Hematopoietic multipotent progenitor cell treated with erythropoietin and hydrocortisone succinate and interleukin-3 and kit ligand, for 8 days (in vitro differentiated cells): ENCODE data around the gene ACSM5.
A peak's percentile ranks its signal among the peaks of the same experiment; 100 is the strongest.

Experiments
- DNase-seq: peaks from one replicate; pipeline ENCODE4 v3.0.0-alpha.2; 2015

The ACSM5 gene

DNA sequence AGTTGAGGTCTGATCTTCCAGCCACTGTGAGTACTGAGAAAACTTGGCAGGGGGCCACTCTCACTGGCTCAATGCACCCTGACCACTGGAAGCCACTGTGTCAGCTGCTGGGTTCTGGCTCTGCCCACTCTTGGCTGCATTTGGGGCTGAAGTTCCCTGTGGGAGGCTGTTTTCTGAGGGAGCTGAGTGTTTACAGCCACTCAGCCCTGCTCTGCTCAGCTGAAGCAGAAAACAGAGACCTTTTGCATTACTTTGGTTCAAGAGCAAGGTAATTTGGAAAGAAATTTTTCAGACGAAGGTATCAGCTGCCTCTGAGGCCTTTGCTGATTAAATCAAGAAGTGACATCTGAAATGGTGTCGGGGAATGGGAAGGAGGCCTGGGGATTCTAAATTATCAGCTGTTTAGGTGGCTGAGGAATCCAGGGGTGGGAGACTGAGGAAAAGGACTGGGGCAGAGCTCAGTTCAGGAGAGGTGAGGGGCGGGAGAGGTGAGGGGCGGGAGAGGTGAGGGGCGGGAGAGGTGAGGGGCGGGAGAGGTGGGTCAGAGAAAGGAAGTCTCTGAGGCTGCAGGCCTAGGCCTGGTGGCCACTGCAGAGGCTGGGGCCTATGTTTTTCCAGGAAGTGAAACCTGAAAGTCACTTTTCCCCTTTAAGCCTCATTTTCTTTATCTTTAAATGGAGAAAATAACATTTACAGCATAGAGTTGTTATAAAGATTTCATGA, at the start of gene ACSM5:
ACSM5 (plus strand) TSS at position 137 of the 723 bp plus-strand sequence. CDS start 1,951 bp downstream, outside the sequence.
- DNase-seq: no peak

GRCh38 chr16:20359997-20360396, 49.3 kb upstream of the ACSM5 start:
- DNase-seq: peak; percentile 17

- no peak for DNase-seq
Measured at GRCh38 chr16:20363191-20363590, 46.1 kb upstream of the ACSM5 start.

DNA sequence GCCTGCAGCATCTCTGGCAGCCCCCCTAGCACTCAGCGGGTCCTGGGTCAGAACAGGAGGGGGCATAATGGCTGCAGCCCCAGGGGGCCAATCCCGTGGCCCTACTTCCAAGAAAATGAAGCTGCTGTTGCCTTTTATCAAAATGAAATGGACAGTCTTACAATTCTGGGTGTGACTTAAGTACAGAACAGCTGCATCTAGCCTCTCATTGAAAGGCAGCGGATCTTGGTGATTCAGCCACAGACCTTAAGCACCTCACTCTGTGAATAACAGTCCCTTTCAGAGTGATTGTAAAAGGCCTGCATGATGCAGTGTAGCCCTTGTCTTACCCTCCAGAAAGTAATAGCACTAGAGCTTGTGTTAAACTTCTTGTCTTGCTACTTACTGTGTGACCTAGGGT, 45.3 kb upstream of the ACSM5 start:
- DNase-seq: no peak

DNA sequence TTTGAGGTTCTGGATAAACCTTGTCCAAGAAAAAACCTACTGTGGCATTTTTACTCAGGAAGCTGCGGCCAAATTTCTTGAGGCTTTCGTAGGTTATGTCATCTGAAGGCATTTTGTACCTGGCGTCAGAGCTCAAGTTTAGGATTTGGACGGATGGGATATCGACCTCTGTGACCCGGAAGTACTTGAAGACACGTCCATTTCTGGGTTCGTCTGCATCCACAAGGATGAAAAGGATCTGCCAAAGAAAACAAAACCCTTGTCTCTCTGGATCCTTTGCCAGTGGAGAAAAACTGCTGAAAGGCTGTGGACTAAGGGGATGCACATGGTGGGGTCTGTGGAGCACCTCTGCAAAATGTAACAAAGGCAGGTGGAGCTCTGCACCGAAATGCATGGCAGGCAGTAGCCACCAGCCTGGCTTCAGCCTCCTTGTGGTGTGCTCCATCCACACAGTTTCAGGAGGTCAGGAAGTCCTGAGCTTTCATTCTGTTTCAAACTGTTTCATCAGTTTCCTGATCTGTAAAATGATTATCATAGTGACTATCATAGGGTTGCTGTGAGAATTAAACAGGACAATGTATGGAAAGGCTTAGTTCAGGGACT, 39.8 kb upstream of the ACSM5 start:
- DNase-seq: no peak

- DNase-seq: no peak
Measured at GRCh38 chr16:20372701-20373100, 36.6 kb upstream of the ACSM5 start.

DNA sequence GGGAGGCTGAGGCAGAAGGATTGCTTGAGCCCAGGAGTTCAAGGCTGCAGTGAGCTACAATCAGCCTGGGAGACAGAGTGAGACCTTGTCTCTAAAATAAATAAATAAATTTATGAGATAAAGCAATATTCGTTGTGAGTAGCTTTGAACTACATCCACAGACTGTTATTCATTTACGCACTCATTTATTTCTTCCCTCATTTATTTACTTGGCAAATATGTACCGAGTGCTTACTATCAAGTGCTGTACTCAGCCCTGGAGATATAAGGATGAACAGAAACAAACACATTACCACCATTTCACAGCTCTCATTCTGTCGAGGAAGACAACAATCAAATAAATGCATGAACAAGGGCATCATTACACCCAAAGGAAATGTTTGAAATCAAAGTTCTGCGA, 32.2 kb upstream of the ACSM5 start:
- DNase-seq: no peak

GRCh38 chr16:20380782-20381181, 28.6 kb upstream of the ACSM5 start:
- DNase-seq: no peak

DNA sequence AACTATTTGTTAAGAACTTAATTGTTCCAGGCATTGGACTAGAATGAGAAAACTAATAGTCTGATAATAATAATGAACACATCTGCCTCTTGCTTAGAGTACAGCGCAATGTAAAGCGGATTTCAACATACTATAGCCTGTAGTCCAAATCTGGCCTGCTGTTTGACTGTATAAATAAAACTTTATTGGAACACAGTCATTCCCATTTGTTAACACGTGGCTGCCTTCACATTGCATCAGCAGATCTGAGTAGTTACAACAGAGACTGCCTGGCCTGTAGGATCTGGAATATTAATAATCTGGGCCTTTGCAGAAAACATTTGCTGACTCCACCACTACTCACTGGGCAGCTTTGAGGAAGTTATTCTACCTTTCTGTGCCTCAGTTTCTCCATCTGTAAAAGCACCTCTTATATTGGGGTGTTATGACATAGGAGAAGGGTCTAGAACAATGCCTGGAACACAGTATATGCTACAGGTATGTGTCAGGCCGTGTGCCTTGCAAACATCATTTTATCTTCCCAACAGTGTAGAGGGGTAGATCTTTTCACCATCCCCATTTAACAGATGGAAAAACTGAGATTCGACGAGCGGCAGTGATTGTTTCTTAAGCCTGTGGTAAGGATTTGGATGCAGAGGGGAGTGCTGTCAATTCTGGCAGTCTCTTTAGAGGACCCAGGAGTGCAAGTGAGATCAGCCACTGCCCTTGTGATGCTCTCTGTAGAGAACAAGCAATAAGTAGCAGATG, 27.0 kb upstream of the ACSM5 start:
- no peak for DNase-seq

DNA sequence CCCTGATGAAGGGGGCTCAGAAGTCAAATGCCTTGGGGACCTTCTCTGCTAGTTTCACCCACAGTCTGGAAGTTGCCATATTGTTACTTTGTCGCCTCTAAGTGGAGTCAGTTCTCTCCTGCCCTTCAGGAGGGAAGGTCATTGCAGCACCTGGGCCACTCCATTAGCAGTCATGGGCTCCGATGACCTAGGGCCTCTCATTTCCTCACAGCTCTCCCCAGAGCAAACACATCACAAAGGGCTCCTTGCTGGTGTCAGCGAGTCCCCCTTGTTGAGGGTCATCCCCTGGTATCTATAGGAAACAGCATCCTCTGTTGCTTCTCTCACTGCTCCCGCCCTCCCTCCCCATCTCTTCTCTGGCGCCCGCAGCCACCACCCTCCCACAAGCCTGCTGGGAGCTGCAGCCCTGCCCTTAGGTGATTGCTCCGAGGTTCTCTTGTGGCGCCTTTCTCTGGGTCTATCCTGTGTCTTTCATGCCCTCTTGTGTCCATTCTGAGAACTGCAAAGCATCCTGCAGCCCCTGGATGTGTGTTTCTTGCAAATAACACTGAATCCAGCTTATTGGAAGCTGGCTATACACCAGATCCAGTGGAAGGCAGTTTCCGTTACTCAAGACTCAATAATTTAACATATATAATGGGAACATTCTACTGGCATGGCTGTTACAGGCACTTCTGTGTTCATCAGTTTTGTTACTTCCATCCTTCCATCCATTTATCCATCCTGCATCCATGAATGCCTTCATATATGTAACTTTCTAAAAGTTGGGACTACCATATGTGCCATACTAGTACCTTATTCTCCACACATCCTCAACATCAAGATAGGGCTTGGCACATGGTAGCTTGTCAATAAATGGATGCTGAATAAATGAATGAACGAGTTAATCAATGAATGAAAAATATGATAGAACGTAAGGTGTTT, 26.0 kb upstream of the ACSM5 start:
- peak; percentile 66 for DNase-seq

DNA sequence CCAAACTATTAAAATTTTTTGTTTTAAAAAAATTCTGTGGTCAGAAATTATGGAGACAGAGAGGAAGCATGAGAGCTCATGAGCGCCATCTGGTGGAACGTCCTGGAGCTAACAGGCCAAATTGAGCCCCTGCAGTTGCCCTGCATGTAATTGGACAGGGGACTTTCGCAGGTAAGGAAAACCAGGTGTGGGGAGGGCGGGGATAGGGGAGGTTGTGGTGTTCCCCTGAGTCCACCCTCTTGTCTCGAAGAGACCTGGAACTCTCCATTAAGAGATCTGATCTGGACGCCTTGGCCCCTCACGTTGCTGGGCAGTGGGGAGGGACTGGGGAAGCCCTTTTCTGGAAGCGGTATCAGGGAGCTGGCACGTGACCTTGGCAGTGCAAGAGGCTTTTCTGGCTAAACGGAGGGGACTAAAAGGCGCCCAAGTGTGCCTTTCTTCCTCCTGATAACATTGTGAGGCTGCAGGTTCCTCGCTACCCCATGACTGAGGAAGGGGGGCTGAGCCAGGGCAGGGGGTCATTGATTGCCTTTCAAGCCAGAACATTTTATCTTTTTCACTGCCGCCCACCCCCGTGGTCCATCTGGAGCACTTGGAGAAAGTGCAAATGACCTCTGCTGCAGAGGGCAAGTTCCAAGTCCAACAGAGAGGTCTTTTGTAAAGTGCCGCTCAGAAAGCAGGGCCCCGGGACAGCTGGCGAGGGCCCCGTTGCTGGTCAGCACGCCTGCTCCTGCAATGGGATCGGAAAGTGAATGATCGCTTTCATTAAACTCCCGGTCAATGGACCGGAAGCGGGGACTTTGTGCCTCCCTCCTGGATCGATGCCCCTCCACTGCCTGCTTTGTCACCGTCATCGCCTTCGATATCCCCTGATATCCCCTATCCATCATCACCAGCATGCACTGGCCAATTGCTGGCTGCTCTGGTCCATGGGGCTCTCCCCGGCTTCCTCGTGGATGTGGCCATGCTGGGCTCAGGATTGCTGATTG, 23.2 kb upstream of the ACSM5 start:
- peak; percentile 52 for DNase-seq

DNA sequence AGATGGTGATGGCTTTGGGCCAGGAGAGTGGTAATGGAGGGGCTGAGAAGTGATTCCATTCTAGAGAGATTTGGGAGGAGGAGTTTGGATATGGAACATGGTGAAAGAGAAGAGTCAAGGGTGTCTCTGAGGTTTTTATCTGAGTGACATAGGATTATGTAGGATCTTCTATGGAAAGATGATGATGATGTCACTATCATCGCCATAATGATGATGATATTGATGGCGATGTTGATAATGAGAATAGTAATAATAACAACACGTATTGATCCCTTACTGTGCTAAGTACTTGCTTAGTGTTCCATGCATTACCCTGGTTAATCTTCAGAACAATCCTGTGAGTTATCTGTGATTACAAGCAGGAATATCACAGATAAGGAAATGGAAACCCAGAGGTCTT, 21.4 kb upstream of the ACSM5 start:
- DNase-seq: no peak

GRCh38 chr16:20388854-20389253, 20.5 kb upstream of the ACSM5 start:
- DNase-seq: no peak

DNA sequence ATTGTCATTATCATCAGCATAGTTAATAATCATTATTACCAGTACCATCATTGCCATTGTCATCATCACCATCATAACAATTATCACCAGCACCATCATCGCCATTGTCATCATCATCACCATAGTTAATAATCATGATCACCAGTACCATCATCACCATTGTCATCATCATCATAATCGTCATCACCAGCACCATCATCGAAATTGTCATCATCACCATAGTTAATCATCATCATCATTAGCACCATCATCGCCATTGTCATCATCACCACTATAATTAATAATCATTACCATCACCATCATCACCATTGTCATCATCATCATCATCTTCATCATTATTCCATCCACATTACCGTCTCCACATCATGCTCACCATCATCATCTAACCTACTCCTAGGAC, 18.3 kb upstream of the ACSM5 start:
- no peak for DNase-seq

DNA sequence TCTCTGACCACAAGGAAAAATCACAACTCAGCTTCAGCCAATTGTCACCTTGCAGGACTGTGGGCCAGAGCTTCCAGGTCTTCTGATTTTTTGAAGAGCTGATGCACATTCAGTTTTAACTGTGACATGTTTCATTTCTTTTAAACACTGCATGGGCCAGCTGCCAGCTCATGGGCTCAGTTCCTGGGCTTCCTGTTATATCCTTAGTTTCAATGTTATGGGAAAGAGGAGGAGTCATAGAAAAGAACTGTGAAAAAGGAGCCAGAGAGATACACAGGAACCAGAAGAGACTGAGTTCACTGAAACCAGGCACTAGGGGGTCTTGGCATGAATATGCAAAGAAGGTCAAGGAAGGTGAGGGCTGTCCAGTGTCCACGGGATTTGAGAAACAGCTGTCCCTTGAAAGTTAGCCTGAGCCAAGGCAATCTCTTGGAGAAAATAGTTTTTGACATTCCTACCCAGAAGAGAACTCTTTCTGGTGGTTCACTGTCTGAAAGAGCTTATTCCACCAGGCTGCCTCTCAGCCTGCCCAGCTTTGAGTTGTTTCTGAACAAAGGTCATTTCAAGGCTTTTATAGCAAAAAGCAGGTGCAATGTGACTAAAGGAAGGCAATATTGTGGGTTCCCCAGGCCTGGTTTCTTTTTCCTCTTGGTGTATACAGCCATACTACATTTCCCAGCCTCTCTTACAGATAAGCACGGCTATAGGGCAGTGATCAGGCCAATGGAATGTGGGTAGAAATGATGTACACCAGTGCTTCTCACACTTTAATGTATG, 15.3 kb upstream of the ACSM5 start:
- no peak for DNase-seq

- no peak for DNase-seq
Measured at GRCh38 chr16:20395946-20396345, 13.4 kb upstream of the ACSM5 start.

- no peak for DNase-seq
Measured at GRCh38 chr16:20396846-20397467, 12.4 kb upstream of the ACSM5 start.

DNA sequence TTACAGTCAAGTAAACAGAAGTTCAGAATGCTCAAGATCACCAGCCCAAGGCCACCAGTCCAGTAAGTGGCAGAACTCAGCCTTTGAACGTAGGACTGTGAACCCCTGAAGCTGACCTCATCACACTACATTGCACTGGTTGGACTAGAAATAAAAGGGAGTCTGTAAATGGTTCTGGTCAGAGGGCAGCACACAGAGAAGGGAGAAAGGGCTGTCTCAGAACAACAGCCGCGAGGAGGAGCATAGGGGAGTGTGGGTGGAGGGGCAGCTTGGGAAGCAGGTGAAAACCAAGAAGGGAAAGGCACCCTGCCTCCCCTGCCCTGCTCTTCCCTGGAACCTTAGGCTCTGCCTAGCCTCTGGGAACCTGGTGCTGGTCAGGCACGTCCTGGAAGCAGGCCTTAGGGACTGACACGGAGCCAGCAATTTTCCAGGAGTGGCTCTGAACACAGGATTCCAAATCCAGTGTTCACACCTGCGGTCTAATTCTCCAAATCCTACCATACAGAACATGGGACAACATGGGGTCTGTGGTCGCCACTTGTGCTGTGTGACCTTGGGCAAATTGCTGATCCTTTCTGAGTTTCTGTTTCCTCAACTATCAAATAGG, 11.8 kb upstream of the ACSM5 start:
- DNase-seq: no peak

DNA sequence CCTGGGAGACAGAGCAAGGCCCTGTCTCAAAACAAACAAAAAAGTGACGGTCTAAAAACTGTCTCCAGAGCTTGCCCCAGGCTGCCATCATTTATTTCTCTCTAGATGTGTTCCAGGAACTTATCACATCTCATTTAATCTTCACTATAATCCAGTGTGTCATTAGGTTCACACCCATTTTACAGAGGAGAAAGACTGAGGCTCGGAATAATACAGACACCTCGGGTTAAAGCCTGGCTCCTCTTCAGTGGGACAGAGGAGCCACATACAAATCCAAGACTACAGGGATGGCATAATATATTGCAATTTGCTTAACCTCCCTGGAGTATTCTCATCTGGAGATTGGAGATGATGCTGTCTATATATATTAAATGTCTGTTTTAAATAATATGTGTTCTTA, 10.7 kb upstream of the ACSM5 start:
- DNase-seq: no peak

GRCh38 chr16:20399185-20399584, 10.1 kb upstream of the ACSM5 start:
- no peak for DNase-seq
